ENCODE measurements around the gene ZNF580.

The ZNF580 gene

DNA sequence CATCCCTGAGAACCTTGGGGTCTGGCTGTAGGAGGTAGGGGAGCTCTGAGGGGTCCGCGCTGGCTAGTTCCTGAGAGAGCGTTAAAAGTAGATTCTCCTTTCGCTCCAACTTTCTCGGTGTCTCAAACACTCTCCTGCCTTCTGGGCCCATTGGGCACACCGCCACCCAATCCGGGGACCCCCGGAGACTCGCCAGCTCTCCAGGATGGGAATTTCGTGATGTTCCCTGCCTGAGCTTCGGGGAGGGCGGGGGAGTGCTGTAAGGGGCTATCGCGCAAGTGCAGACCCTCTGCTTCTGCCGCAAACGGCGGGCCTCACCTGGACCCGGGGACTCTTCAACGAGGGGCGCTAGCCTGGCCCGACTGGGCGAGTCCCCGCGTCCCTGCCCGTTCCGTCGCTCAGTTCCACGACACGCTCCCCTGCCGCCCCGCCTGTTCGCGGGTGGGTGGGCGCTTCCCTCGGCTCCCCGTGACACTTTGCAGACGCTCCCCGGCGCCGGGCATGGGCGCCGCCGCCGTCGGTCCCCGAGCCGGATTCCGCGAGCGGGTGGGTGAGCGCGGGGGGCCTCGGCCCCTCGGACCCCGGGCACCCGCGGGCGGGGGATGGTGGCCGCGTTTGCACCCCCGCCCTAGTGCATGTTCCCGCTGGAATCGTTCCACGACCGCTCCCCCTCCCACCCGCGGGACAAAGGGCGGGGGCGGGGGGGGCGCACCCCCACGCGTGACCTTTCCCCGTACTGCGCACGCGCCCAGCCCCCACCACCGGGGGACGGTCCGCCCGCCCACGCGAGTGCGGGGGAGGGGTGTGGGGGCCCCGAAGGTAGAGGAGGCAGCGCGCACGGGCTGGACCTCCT is 7.2 kb downstream of the ZNF580 start, which contains the start of gene CCDC106:
CCDC106 (plus strand) TSS at position 481 of the 853 bp plus-strand sequence. CDS start 835 bp downstream, outside the sequence.
- DNase-seq (ENCODE audit: low read depth), result no peak

DNA sequence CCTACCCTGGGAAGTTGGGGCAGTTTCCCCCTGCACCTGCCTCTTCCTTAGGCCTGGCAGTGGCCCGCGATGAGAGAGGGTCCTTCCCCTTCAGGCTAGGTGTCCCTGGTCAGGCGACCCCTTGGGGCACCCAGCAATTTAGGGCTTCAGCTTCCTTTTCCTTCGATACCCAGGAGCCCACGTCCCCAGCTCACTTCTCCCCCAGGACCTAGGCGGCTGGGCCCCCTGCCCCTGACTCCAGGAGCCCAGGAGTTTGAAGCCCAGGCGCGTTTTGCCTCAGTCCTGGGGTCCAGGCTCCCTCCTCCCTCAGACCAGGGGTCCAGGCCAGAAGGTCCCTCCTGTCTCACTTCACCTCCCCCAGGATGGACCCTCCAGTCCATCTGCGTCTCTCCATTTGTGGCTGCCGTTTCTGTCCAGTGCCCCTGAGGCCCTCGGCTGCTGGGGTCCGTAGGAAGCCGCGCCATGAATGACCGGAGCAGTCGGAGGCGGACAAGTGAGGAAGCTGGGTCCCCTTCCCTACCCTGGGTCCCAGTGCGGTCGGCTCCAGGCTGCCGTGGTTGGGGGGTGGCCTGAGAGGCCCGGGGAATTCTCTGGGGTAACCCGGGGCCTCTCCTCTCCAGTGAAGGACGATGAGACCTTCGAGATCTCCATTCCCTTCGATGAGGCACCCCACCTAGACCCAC is 7.9 kb downstream of the ZNF580 start:
- DNase-seq (ENCODE audit: low read depth), result no peak

DNA sequence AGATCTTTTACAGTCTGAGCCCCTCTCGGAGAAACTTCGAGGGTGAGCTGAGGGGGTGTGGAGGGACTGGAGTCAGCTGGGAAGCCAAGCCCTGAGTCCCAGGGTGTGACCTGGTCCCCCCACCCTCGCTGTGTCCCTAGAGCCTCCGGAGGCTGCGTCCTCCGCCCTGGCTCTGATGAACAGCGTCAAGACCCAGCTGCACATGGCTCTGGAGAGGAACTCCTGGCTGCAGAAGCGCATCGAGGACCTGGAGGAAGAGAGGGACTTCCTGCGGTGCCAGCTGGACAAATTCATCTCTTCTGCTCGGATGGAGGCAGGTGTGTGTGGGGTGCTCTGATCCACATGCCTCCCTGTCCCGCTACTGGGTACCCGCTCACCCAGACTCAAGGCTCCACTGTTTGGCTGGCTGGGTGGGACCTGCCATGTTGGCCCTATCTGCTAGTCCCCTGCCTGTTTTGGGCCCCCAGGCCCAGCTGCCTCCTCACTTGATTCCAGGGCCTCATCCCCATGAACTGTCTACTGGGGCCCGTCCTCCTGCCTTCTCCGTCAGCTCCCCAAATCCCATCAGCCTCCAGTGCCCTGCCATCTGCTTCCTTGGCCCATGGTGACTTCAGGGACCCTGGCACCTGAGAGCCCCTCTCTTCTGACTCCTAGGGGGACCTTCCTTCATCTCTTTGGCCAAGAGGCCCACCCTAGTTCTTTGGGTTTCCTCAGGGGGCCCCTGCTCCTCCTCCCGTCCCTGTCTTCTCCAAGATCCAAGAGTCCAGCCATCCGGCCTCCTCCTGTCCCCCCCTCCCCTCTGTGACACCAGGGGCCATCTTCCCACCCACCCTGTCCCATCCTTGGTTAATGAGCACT is 8.7 kb downstream of the ZNF580 start:
- no peak for DNase-seq (ENCODE audit: low read depth)

DNA sequence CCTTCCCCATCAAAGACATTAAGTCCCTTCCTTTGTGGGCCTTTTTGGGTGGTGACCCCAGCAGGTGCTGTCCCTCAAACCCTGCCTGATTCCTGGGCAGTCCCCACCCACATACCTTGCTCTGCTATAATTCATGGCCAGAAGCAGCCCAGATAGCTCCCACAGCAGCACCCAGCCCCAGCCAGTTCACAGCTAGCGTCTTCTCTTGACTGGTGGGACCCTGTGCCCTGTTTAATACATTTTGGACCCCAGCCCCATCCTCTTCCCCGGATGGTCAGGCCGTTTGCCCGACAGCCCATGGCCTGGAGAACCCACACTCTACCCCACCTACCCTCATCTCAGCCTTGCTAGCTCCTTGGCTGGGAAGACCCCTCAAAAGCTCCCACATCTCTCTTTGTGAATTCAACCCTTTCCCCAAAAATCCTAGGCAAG is 9.3 kb downstream of the ZNF580 start:
- DNase-seq (ENCODE audit: low read depth), result no peak

GRCh38 chr19:55650602-55651230 is 9.9 kb downstream of the ZNF580 start:
- DNase-seq (ENCODE audit: low read depth), result no peak

DNA sequence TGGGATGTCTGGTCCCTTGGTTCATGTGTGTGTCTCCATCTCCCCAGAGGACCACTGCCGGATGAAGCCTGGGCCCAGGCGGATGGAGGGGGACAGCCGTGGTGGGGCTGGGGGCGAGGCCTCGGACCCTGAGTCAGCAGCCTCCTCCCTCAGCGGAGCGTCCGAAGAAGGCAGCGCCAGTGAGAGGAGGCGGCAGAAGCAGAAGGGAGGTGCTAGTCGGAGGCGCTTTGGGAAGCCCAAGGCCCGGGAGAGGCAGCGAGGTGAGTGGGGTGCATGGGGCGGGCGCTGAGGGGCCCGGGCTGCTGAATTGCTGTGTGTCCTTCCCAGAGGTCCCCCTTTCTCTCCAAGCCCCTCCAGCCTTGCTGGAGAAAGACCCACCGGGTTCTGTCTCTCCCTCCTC is 10.4 kb downstream of the ZNF580 start:
- no peak for DNase-seq (ENCODE audit: low read depth)

GRCh38 chr19:55652311-55653128 is 11.7 kb downstream of the ZNF580 start:
- DNase-seq (ENCODE audit: low read depth), result no peak

GRCh38 chr19:55653651-55654322 is 13.0 kb downstream of the ZNF580 start:
- DNase-seq (ENCODE audit: low read depth), result peak; percentile 99

DNA sequence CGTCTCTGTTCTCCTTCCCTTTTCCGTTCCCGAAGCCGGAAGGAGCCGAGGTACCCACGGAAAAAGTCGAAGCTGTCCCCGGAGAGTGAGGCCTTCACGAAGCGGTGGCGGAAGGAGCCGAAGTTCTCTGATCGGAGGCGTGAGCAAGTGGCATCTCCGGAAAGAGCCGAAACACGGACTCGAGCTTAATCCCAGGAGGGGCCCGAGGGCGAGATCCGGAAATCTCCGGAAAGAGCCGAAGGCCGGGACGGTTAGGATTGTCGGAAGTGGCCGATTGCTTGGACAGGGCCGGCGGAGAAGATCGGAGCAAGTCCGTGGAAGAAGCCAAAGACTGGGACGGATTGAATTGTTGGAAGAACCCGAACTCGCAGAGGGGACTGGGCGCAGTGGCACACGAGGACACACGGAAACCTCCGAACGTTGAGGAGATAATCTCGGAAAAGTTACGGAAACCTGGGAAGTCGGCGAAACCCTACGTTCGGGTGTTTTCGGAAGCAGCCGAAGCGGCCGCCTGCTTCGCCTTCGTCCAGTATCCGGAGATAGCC is 13.6 kb downstream of the ZNF580 start:
- DNase-seq (ENCODE audit: low read depth), result peak; percentile 99

- DNase-seq (ENCODE audit: low read depth), result peak; percentile 92
Observed at GRCh38 chr19:55654868-55655647, 14.3 kb downstream of the ZNF580 start, which contains the start of gene U2AF2. TSS of gene U2AF2 (plus strand) at chr19:55655035. CDS start at chr19:55655105, 70 bp downstream.

- no peak for DNase-seq (ENCODE audit: low read depth)
Observed at GRCh38 chr19:55655648-55656040, 14.8 kb downstream of the ZNF580 start.

DNA sequence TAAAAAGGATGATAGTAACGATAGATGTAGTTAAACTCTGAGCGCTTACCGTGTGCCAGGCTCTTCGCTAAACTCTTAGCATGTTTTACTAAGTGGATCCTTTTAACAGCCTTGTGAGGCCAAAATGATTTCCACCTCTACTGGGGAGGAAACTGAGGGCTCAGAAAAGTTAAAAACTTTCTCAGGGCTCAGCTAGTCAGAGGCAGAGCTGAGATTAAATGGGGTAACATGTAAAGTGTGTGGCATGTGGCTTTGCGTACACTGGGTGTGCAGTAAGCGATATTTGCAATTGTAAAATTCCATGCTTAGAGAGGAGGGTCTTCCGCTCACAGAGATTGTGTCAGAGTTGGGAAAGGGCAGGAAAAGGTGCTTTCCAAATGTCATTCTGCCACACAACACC is 15.8 kb downstream of the ZNF580 start:
- no peak for DNase-seq (ENCODE audit: low read depth)

DNA sequence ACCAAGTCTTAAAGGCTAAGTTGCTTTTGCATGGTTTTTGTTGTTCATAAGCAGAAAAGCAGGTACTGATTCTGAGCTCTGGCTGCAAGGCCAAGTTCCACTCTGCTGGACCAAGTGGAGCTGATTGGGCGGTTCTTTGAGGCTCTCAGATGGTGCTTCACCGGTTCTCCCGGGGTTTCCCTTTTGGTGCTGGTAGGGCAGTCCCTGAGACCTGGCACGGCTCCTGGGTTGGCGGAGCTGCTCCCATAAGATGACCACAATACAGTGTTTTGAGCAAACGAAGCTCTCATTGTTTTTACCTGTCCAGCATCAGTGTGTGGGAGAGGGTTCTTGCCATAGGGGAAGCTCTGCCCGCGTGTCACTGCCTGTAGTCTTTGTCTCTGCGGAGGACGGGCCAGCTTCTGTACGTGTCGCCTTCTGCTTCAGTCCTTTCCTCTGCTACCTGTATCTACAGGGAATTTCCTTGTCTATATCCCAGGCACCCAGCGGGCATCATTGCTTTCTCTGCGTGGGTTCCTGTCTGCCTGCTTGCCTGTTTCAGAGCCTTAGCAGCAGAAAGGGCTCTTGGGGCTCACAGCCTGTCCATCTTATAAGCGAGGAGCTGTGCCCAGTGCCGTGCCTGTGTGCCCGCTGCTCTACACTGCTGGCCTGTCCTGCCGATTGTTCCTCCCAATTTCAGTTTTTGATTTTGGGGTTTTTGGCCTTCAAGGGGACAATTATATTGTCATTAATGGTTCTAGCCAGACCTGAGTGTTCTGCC is 16.4 kb downstream of the ZNF580 start:
- DNase-seq (ENCODE audit: low read depth), result no peak

GRCh38 chr19:55658846-55659459 is 18.2 kb downstream of the ZNF580 start:
- no peak for DNase-seq (ENCODE audit: low read depth)

- DNase-seq (ENCODE audit: low read depth), result no peak
Observed at GRCh38 chr19:55659822-55660221, 19.0 kb downstream of the ZNF580 start.

GRCh38 chr19:55660404-55660803 is 19.6 kb downstream of the ZNF580 start:
- no peak for DNase-seq (ENCODE audit: low read depth)

DNA sequence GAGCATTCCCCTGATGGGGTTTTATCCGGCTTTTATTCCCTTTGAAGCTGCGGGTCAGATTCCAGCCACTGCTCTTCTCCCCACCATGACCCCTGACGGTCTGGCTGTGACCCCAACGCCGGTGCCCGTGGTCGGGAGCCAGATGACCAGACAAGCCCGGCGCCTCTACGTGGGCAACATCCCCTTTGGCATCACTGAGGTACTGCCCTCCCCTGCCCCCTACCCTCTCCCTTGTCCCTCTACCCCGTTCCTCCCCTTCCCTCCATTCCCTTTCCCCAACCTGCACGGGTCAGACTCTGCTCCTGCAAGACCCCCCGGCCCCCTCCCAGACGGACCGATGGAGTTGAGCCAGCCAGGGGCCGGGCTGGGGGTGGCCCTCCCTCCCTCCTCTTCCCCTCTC is 20.2 kb downstream of the ZNF580 start:
- DNase-seq (ENCODE audit: low read depth), result no peak

- DNase-seq (ENCODE audit: low read depth), result no peak
Observed at GRCh38 chr19:55661826-55662225, 21.0 kb downstream of the ZNF580 start.
